ENCODE measurements around the gene SYTL3. TPM values are rescaled to one million over a fixed set of nuclear protein-coding genes. Genes with fewer than 3 reads are reported as not detected.

The SYTL3 gene
- total RNA-seq, 4 donors from 2014 or later, result 4.8 to 23.1 (median 11.3) TPM

DNA sequence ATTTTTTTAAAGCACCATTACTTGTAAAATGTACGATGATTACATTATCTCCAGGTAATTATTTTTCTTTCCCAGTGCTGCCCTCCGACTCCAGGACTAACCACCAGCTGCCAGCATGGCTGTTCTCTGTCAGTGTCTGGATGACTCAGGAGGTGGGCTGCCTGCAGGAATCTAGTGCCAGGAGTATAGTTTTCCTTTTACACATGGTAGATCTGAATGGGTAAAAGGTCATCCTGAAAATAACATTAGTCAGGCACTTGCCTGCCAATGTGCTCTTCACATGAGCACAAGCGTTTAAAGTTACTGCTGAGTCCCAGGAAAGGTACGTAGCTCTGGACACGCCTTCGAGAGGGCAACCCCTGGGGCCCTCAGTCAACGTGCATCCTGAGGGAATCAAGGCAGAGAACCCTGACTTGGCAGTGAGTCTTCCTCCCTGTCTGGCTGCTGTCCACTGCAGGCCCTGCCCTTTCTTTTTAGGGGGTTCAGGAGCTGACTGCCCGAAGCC is 7.7 kb upstream of the SYTL3 start:
- H3K27ac ChIP-seq, result peak overlapping the region; percentile 1 to 99 (median 96)
- H3K36me3 ChIP-seq, result peaks cover 0 to 20% (median 0%) of the 10 kb centered on the region in 3 donors
- peak overlapping the region in 2 of 4 donors; percentile 71 to 95 for H3K4me3 ChIP-seq
- H3K27me3 ChIP-seq, result no peaks in the 10 kb centered on the region
- DNase-seq, result peak in 1 of 3 donors; percentile 73
- no peaks in the 10 kb centered on the region for H3K9me3 ChIP-seq
- H3K4me1 ChIP-seq, result peaks cover 0 to 19% (median 4%) of the 10 kb centered on the region in 4 donors
- TF ChIP-seq, protein P1, sequence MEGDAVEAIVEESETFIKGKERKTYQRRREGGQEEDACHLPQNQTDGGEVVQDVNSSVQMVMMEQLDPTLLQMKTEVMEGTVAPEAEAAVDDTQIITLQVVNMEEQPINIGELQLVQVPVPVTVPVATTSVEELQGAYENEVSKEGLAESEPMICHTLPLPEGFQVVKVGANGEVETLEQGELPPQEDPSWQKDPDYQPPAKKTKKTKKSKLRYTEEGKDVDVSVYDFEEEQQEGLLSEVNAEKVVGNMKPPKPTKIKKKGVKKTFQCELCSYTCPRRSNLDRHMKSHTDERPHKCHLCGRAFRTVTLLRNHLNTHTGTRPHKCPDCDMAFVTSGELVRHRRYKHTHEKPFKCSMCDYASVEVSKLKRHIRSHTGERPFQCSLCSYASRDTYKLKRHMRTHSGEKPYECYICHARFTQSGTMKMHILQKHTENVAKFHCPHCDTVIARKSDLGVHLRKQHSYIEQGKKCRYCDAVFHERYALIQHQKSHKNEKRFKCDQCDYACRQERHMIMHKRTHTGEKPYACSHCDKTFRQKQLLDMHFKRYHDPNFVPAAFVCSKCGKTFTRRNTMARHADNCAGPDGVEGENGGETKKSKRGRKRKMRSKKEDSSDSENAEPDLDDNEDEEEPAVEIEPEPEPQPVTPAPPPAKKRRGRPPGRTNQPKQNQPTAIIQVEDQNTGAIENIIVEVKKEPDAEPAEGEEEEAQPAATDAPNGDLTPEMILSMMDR (IDR thresholded peaks at IDR 0.05), result no peak
- TF ChIP-seq POLR2A (IDR thresholded peaks at IDR 0.05), result peak; percentile 43 to 83

DNA sequence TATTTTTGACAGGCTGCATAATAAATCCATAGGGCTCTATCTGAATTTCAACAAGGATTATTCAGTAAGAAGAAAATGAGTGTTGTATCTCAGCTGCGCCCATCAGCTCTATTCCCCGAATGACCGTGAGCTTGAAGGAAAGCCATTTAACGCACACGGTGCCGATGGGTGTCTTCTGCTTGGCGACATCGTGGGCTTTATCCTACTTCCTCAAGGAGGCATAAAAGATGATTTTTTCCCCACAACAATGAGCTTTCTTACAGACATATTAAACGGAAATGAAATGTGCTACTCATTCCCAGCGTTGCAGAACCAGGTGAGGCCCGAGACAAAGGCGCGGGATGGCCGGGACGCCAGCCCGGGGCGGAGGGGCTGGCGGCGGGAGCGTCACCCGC is 6.0 kb upstream of the SYTL3 start:
- no peaks in the 10 kb centered on the region for H3K27me3 ChIP-seq
- peak overlapping the region; percentile 71 to 98 (median 89) for H3K4me3 ChIP-seq
- TF ChIP-seq POLR2A (IDR thresholded peaks at IDR 0.05), result no peak
- TF ChIP-seq, protein P1 (IDR thresholded peaks at IDR 0.05), result no peak
- peaks cover 0 to 14% (median 0%) of the 10 kb centered on the region in 3 donors for H3K36me3 ChIP-seq
- H3K27ac ChIP-seq, result peak overlapping the region; percentile 94 to 99 (median 98)
- H3K4me1 ChIP-seq, result peaks cover 0 to 19% (median 4%) of the 10 kb centered on the region in 4 donors
- H3K9me3 ChIP-seq, result no peaks in the 10 kb centered on the region
- DNase-seq, result no peak

DNA sequence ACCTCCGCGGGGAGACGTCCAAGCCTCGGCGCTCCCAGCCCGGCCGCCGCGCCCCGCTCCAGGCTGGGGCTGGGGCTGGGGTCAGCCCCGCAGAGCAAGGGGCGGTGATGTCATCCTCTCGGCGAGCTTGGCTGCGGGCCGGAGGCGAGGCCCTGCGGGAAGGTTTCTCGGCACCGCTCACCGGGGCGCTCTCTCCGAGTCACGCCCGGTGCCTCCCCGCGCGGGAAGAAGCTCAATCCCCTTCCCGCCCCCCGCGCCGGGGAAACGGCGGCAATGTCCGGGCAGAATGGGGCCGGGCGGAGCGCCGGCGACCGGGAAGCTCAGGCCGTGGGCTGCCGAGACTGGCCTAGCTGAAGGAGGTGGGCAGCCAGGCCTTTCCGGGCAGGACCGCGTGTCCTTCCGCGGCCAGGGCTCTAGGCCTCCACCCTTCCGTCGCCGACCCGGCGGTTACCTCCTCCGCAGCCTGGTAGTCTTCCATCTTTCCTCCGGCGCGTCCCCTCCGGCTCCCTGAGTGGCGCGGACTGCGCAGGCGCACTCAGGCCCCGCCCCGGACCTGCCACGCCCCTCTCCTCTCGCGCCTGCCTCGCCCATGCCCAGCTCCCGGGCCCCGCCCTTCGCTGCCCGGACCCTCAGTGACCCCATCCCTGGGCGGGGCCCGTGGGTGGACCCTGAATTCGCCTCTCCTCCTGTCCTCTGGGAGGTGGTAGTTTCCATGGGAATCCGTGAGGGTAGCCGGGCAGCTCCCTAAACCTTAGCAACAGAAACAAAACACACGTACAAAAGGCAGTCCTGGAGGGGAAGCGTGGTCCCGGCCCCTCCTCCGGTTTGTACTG is 5.4 kb upstream of the SYTL3 start, which contains the start of gene DYNLT1:
Gene DYNLT1 (minus strand): TSS at position 513 of the 833 bp plus-strand sequence. CDS start 35 bp downstream, at position 478.
- H3K27me3 ChIP-seq, result no peaks in the 10 kb centered on the region
- H3K4me1 ChIP-seq, result peaks cover 0 to 19% (median 5%) of the 10 kb centered on the region in 4 donors
- H3K27ac ChIP-seq, result peak within 1 kb of the TSS; percentile 94 to 99 (median 98)
- peak within 1 kb of the TSS; percentile 71 to 98 (median 89) for H3K4me3 ChIP-seq
- no peaks in the 10 kb centered on the region for H3K9me3 ChIP-seq
- peaks cover 0 to 10% (median 0%) of the 10 kb centered on the region in 3 donors for H3K36me3 ChIP-seq
- DNase-seq, result peak; percentile 89 to 97 (median 96)
- TF ChIP-seq POLR2A (IDR thresholded peaks at IDR 0.05), result peak; percentile 97 to 99
- TF ChIP-seq, protein P1 (IDR thresholded peaks at IDR 0.05), result no peak

DNA sequence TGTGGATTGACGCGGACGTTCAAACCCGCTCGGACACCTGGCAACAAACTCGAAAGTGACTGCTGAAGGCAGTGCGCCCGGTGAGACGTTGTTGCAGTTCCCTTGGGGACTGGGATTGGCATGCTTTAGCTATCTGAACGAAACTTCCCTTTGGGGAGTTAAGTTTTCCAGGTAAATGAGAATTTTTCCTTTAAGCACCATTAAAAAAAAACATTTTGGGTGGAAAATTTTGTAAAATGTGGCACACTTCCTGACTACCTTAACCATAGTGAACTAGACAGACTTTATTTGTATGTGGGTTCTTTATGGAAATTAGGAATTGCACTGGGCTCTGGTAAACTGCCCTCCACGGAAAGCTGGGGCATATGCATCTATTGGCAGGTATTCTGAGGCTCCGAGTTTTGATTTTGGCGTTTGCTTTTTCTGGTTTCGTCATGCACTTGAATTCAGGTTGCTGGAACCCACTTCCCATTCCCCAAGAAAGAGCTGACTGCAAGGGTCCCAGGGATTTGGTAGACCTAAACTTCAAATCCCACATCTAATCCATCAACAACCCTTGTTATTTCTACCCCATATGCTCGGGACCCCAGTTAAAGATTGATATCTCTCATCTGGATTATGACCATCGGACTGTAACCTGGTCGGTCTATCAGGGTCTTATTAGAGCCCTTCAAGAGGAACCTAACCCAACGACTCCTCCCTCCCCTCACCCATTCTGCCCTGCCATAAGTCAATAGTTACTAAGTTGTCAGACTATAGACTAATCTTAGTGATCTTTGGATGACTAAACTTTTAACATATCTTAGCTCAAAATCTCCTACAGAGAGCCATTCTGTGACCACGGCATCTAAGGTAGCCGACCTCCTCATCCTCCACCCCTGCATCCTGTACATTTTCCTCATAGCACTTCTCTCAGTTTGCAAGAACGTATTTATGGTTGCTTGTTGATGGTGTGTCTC is 4.5 kb upstream of the SYTL3 start:
- H3K4me3 ChIP-seq, result peak overlapping the region; percentile 71 to 98 (median 89)
- peak overlapping the region; percentile 94 to 99 (median 98) for H3K27ac ChIP-seq
- no peaks in the 10 kb centered on the region for H3K9me3 ChIP-seq
- peaks cover 0 to 19% (median 8%) of the 10 kb centered on the region in 4 donors for H3K4me1 ChIP-seq
- TF ChIP-seq, protein P1 (IDR thresholded peaks at IDR 0.05), result no peak
- no peak for TF ChIP-seq POLR2A (IDR thresholded peaks at IDR 0.05)
- no peaks in the 10 kb centered on the region for H3K27me3 ChIP-seq
- peak in 2 of 3 donors; percentile 16 to 41 for DNase-seq
- peaks cover 0 to 4% (median 0%) of the 10 kb centered on the region in 3 donors for H3K36me3 ChIP-seq

Measured in Peyer's patch (tissue), 4 donors.